K562 (cell line): ENCODE data around the gene DUSP5. TPM values are rescaled to one million over a fixed set of nuclear protein-coding genes. Genes with fewer than 3 reads are reported as not detected.

ENCODE experiments used
- ATAC-seq: fragments of 200-7000 bp; cut with Tn5 transposase; 3 replicates; pipeline ENCODE4 v1.9.1; 2020; ENCODE audit warnings: moderate library complexity
- BruUV-seq: library from RNA; stranded (reverse); fragments of 400-500 nt; replicated peaks from 2 replicates; lab custom pipeline; 2021; lab: Mats Ljungman, UMichigan
- CTCF ChIA-PET: fragments of 300-600 bp; formaldehyde crosslinking; extraction: SDS; loops from one replicate; lab custom pipeline; 2021; ENCODE audit warnings: low intra/inter-chr PET ratio; lab: Yijun Ruan, JAX
- POLR2A ChIA-PET: fragments of 300-600, 350-650 bp; sonication (Branson Sonifier 250); formaldehyde crosslinking; extraction: SDS; loops from one replicate; lab custom pipeline; 2021; ENCODE audit warnings: antibody characterized with exemption, inconsistent platforms; lab: Yijun Ruan, JAX
- DNase-seq, 4 experiments: peaks; one replicate each; pipeline versions ENCODE4 v3.0.0 to v3.0.0-alpha.2; 2011 to 2018; ENCODE audit warnings: low spot score in 3 of 4, mixed read lengths in 3 of 4; ENCODE audit errors: extremely low read depth in 1 of 4
- FAIRE-seq: peaks from 2 replicates; lab custom pipeline; 2011; peaks lifted over from hg19 to GRCh38; lab: Jason Lieb, UNC
- H2AFZ ChIP-seq: 2 replicates; pipeline ENCODE4 v1.6.0; 2011; ENCODE audit warnings: low read depth, low read length, control low read depth, inconsistent platforms
- H3K27ac ChIP-seq: fragments of 200-600 bp; 3 replicates; pipeline ENCODE4 v1.8.0; 2011; ENCODE audit warnings: low read depth, mild to moderate bottlenecking, control low read depth, inconsistent platforms, low read length, moderate library complexity, mixed read lengths; ENCODE audit errors: extremely low read depth
- H3K27me3 ChIP-seq, 2 experiments: fragments of 300-600 bp in 1 of 2; 2 replicates in 1 of 2; 3 replicates in 1 of 2; pipeline versions ENCODE4 v1.6.0 to v1.8.0; 2011; ENCODE audit warnings: inconsistent platforms in 2 of 2, low read length in 2 of 2, mild to moderate bottlenecking in 1 of 2, mixed read lengths in 1 of 2, moderate library complexity in 1 of 2; ENCODE audit not compliant: control insufficient read depth in 2 of 2, insufficient read depth in 2 of 2
- H3K36me3 ChIP-seq: fragments of 300-600 bp; 3 replicates; pipeline ENCODE4 v1.8.0; 2011; ENCODE audit warnings: mild to moderate bottlenecking, low read length, inconsistent platforms; ENCODE audit not compliant: control insufficient read depth, insufficient read depth
- H3K4me1 ChIP-seq, 2 experiments: fragments of 200-600 bp in 1 of 2; replicated peaks in 1 of 2; 2 replicates in 1 of 2; 3 replicates in 1 of 2; pipeline versions ENCODE4 v1.5.1 to v1.8.0; 2011; ENCODE audit warnings: inconsistent platforms in 2 of 2, low read length in 2 of 2, mild to moderate bottlenecking in 1 of 2, mixed read lengths in 1 of 2, moderate library complexity in 1 of 2; ENCODE audit not compliant: control insufficient read depth in 2 of 2, insufficient read depth in 2 of 2
- H3K4me2 ChIP-seq: 2 replicates; pipeline ENCODE4 v1.6.1; 2011; ENCODE audit warnings: low read length, control low read depth, inconsistent platforms, mixed read lengths; ENCODE audit not compliant: insufficient read depth
- H3K4me3 ChIP-seq: fragments of 200-600 bp; sonication (generic), shearing (Covaris generic); 2 replicates; pipeline ENCODE4 v1.5.1; 2016; ENCODE audit warnings: control low read depth, inconsistent platforms
- H3K79me2 ChIP-seq: fragments of 200-600 bp; 3 replicates; pipeline ENCODE4 v1.8.0; 2011; ENCODE audit warnings: low read length, inconsistent platforms; ENCODE audit not compliant: control insufficient read depth, insufficient read depth
- H3K9ac ChIP-seq, 2 experiments: 2 replicates each; pipeline versions ENCODE4 v1.6.0 to v1.6.1; 2011; ENCODE audit warnings: low read depth in 2 of 2, low read length in 2 of 2, control low read depth in 1 of 2, inconsistent platforms in 1 of 2, mild to moderate bottlenecking in 1 of 2, mixed read lengths in 1 of 2; ENCODE audit not compliant: insufficient read depth in 1 of 2
- H3K9me1 ChIP-seq: one replicate; pipeline ENCODE4 v1.6.0; 2011; ENCODE audit warnings: inconsistent platforms, mild to moderate bottlenecking, low read length, moderate library complexity; ENCODE audit not compliant: control insufficient read depth, insufficient read depth
- H3K9me3 ChIP-seq: replicated peaks from 2 replicates; pipeline ENCODE4 v1.5.1; 2011; ENCODE audit warnings: low read depth, low read length, inconsistent platforms; ENCODE audit not compliant: control insufficient read depth, insufficient read depth
- H4K20me1 ChIP-seq: replicated peaks from 2 replicates; pipeline ENCODE4 v1.6.1; 2011; ENCODE audit warnings: low read length, inconsistent platforms, mixed read lengths; ENCODE audit not compliant: control insufficient read depth, insufficient read depth
- C11orf30 ChIP-seq: fragments of 450-650 bp; IDR thresholded peaks from 2 replicates; pipeline ENCODE4 v1.6.1; 2016; ENCODE audit warnings: low read depth, mild to moderate bottlenecking
- GTF2E2 ChIP-seq: fragments of 200-800 bp; sonication (Bioruptor generic); IDR thresholded peaks from 2 replicates; pipeline ENCODE4 v1.6.1; 2016; ENCODE audit warnings: missing genetic modification characterization, missing compliant biosample characterization
- HNRNPK ChIP-seq: fragments of 200-400 bp; formaldehyde crosslinking; IDR thresholded peaks from one replicate; pipeline ENCODE4 v1.6.1; 2018; ENCODE audit warnings: mild to moderate bottlenecking, low read depth, low read length; ENCODE audit not compliant: poor library complexity, severe bottlenecking
- MEF2A ChIP-seq: IDR thresholded peaks from 2 replicates; pipeline ENCODE4 v1.6.1; 2011; ENCODE audit warnings: low read depth, mild to moderate bottlenecking, low read length, moderate library complexity; ENCODE audit not compliant: control insufficient read depth
- MEIS2 ChIP-seq: fragments of 450-650 bp; IDR thresholded peaks from 2 replicates; pipeline ENCODE4 v1.6.1; 2014; ENCODE audit warnings: mild to moderate bottlenecking; ENCODE audit not compliant: partially characterized antibody
- PURB ChIP-seq: sonication (generic); formaldehyde crosslinking; IDR thresholded peaks from 2 replicates; pipeline ENCODE4 v1.9.0; 2021; ENCODE audit warnings: low read depth, mild to moderate bottlenecking, missing genetic modification reagents
- TCF15 ChIP-seq: fragments of 250-450 bp; sonication (Bioruptor Pico); IDR thresholded peaks from 2 replicates; pipeline ENCODE4 v1.8.0; 2022; ENCODE audit warnings: moderate library complexity, mild to moderate bottlenecking, inconsistent platforms
- TRIM28 ChIP-seq: fragments of 450-650 bp; IDR thresholded peaks from 2 replicates; pipeline ENCODE4 v1.6.1; 2017
- TSHZ1 ChIP-seq: fragments of 250-450 bp; sonication (Bioruptor Pico); IDR thresholded peaks from 2 replicates; pipeline ENCODE4 v1.4.0; 2020; ENCODE audit warnings: mild to moderate bottlenecking, moderate library complexity
- ZBTB5 ChIP-seq: fragments of 450-650 bp; IDR thresholded peaks from 2 replicates; pipeline ENCODE4 v1.6.1; 2017; ENCODE audit warnings: antibody characterized with exemption
- ZNF140 ChIP-seq: fragments of 250-450 bp; sonication (Bioruptor Pico); IDR thresholded peaks from 2 replicates; pipeline ENCODE4 v1.8.0; 2021; ENCODE audit warnings: moderate library complexity, mild to moderate bottlenecking, inconsistent platforms
- ZNF274 ChIP-seq: IDR thresholded peaks from 2 replicates; pipeline ENCODE4 v1.6.1; 2011; ENCODE audit warnings: low read depth, mild to moderate bottlenecking, low read length, moderate library complexity, borderline replicate concordance
- ZNF518B ChIP-seq: fragments of 250-450 bp; sonication (Bioruptor Pico); IDR thresholded peaks from 2 replicates; pipeline ENCODE4 v1.5.0; 2021; ENCODE audit warnings: mild to moderate bottlenecking, moderate library complexity
- ZSCAN32 ChIP-seq: fragments of 450-650 bp; formaldehyde crosslinking; IDR thresholded peaks from 2 replicates; pipeline ENCODE4 v1.4.0; 2020; ENCODE audit warnings: mild to moderate bottlenecking, moderate library complexity
- WGBS: fragments of 100-300 bp; shearing (Covaris generic); methylation state at CpG from one replicate; pipeline ENCODE4 v1.1.6; 2016; ENCODE audit warnings: low coverage, mixed read lengths; ENCODE audit not compliant: insufficient coverage; ENCODE audit errors: missing lambda C conversion rate; 5-methylcytosine and 5-hydroxymethylcytosine counted together
- in situ Hi-C: fragments of 300-500 bp; cut with MboI; formaldehyde crosslinking; loops from 4 replicates; pipeline ENCODE4 v1.15.0; 2018; ENCODE audit warnings: inconsistent platforms, mixed read lengths
- intact Hi-C: fragments of 100-400 bp; cut with micrococcal nuclease; formaldehyde crosslinking; loops from 2 replicates; pipeline ENCODE4 v1.14.2; 2022
- polyA plus RNA-seq, 8 experiments: library from polyadenylated mRNA; depleted of rRNA in 4 of 8; stranded (reverse) in 5 of 8; unstranded in 3 of 8; fragments of >200 nt; fragmentation: Nextera tagmentation in 2 of 8; fragmentation: Illumina TruSeq in 1 of 8; extraction: Ambion mirVana in 2 of 8; extraction: Trizol in 1 of 8; gene quantifications; 2 replicates each; pipeline versions ENCODE4 v1.2.1 to v1.2.3, GENCODE V29; 2011 to 2014; ENCODE audit warnings: inconsistent platforms in 1 of 8, missing spikeins in 1 of 8
- total RNA-seq, 7 experiments: library from RNA; depleted of rRNA in 6 of 7; stranded (reverse); fragments of >200 nt in 6 of 7; fragmentation: Illumina TruSeq in 2 of 7; extraction: Trizol in 2 of 7; gene quantifications; 2 replicates each; pipeline versions ENCODE4 v1.2.1 to v1.2.3, GENCODE V29; 2011 to 2021; ENCODE audit warnings: low replicate concordance in 1 of 7

The DUSP5 gene
- total and polyA plus RNA-seq, 9 of the 15 experiments (the other 6 are each of a cell fraction or from before 2014, with no cell fraction given) = 0.49 to 3.4 (median 2.0) TPM

- Histone ChIP-seq H3K27ac (no peak overlapping the region), H3K4me1 (peaks cover 0 to 7% of the 10 kb centered on the region in 2 experiments; a peak in 2 of 5 replicates), H3K27me3 (peaks cover 0 to 12% of the 10 kb centered on the region in 2 experiments; a peak in 2 of 5 replicates), H2AFZ (no peak overlapping the region), H3K9ac (no peak overlapping the region), H3K79me2 (no peaks in the 10 kb centered on the region), H3K4me2 (no peak overlapping the region), H3K9me3 (no peaks in the 10 kb centered on the region), H4K20me1 (no peaks in the 10 kb centered on the region), H3K4me3 (no peak overlapping the region), H3K36me3 (no peaks in the 10 kb centered on the region), H3K9me1 (no peaks in the 10 kb centered on the region)
- DNase-seq = no peak
- ChIA-PET POLR2A (interaction anchor here (0.6 kb wide), 1 partner anchor 97 kb away, joined by 3 read pairs; no protein-coding TSS in a partner anchor), CTCF (no interaction called here)
- ATAC-seq = no peak
- no TSS peak for BruUV-seq
- in situ Hi-C loops (no loop called here), intact Hi-C loops (no loop called here)
- TF ChIP-seq MEIS2 (no peak), ZNF140 (CRISPR knock-in tag) (no peak), C11orf30 (no peak), TCF15 (CRISPR knock-in tag) (no peak), ZBTB5 (no peak), TSHZ1 (CRISPR knock-in tag) (no peak), ZNF274 (no peak), GTF2E2 (tag) (no peak), HNRNPK (no peak), TRIM28 (no peak), PURB (no peak), ZSCAN32 (CRISPR knock-in tag) (no peak), ZNF518B (CRISPR knock-in tag) (no peak), MEF2A (no peak)
- 26% methylated on average over 4 of the region's 7 CpGs for WGBS
- FAIRE-seq = no peak
These were observed 36.6 kb upstream of the DUSP5 start for GRCh38 chr10:110461088-110461487.
